GM21717 (cell line): ENCODE results near the gene IFNG.

ENCODE experiments used
- ATAC-seq: cut with Tn5 transposase; IDR thresholded peaks from one replicate; pipeline ENCODE4 v1.9.1; 2021; ENCODE audit warnings: mild to moderate bottlenecking, moderate library complexity; ENCODE audit not compliant: unreplicated experiment

The IFNG gene

GRCh38 chr12:68118096-68118755 lies 41.3 kb downstream of the IFNG start:
- ATAC-seq = no peak

- no peak for ATAC-seq
Observed at GRCh38 chr12:68117661-68118060, 41.9 kb downstream of the IFNG start.

- ATAC-seq = no peak
Observed at GRCh38 chr12:68115281-68115680, 44.3 kb downstream of the IFNG start.

- no peak for ATAC-seq
Observed at GRCh38 chr12:68114606-68115005, 44.9 kb downstream of the IFNG start.

- ATAC-seq = no peak
Observed at GRCh38 chr12:68113644-68114043, 45.9 kb downstream of the IFNG start.

- no peak for ATAC-seq
Observed at GRCh38 chr12:68111995-68112394, 47.5 kb downstream of the IFNG start.

GRCh38 chr12:68109444-68110217 lies 49.9 kb downstream of the IFNG start:
- no peak for ATAC-seq

GRCh38 chr12:68109001-68109400 lies 50.5 kb downstream of the IFNG start:
- ATAC-seq = no peak

- no peak for ATAC-seq
Observed at GRCh38 chr12:68106660-68107059, 52.9 kb downstream of the IFNG start.

GRCh38 chr12:68106160-68106559 lies 53.4 kb downstream of the IFNG start:
- ATAC-seq = no peak
